ENCODE measurements around the gene SELENOH.
"Not testable (repeated sequence)": the region's sequence is repeated elsewhere in the genome, so short reads cannot be mapped to it uniquely, and the experiment has no call there.

SELENOH gene, protein sequence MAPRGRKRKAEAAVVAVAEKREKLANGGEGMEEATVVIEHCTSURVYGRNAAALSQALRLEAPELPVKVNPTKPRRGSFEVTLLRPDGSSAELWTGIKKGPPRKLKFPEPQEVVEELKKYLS

DNA sequence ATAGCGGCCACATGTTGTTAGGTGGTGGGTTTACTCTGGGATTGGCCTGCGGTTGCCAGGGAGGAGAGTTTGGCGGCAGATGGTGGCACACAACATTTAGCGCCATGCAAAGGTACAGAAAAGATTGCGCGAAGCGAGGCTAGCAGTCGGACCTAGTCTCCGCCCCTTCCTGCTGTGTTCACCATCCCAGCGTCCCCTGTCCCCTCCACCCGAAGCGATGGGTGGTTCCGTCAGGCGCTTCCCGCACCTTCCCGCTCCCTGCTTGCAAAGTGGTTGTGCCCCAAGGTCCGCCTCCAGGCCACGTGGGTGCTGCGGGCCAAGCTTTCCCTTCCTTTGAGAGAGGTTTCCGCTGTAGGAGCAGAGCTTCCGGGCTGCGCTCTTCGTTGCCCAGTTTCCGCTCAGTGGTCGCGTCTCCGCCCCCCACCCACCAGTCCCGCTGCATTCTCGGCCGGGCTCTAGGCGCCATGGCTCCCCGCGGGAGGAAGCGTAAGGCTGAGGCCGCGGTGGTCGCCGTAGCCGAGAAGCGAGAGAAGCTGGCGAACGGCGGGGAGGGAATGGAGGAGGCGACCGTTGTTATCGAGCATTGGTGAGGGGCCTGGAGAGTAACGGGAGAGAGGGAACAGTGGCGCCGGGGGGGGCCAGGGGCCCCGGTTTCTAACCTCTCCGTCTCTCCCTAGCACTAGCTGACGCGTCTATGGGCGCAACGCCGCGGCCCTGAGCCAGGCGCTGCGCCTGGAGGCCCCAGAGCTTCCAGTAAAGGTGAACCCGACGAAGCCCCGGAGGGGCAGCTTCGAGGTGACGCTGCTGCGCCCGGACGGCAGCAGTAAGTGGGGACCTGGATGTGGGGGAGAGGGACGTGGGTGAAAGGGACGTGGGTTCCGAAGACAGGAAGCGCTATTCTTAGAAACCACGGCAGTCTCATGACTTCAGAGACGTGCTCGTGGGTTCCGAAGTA is at the start of gene SELENOH:
Gene SELENOH (plus strand): TSS at position 360 of the 955 bp plus-strand sequence. CDS start 105 bp downstream, at position 465.
- peak; percentile 97 for DNase-seq (ENCODE audit: low read depth)
- TF ChIP-seq, protein P1, sequence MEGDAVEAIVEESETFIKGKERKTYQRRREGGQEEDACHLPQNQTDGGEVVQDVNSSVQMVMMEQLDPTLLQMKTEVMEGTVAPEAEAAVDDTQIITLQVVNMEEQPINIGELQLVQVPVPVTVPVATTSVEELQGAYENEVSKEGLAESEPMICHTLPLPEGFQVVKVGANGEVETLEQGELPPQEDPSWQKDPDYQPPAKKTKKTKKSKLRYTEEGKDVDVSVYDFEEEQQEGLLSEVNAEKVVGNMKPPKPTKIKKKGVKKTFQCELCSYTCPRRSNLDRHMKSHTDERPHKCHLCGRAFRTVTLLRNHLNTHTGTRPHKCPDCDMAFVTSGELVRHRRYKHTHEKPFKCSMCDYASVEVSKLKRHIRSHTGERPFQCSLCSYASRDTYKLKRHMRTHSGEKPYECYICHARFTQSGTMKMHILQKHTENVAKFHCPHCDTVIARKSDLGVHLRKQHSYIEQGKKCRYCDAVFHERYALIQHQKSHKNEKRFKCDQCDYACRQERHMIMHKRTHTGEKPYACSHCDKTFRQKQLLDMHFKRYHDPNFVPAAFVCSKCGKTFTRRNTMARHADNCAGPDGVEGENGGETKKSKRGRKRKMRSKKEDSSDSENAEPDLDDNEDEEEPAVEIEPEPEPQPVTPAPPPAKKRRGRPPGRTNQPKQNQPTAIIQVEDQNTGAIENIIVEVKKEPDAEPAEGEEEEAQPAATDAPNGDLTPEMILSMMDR (conservative IDR thresholded peaks at IDR 0.05; ENCODE audit: control insufficient read depth, insufficient read depth, low read depth, low read length), result no peak
- H3K4me3 ChIP-seq (ENCODE audit: control insufficient read depth, low read depth, low read length), result peak within 1 kb of the TSS; percentile 93

DNA sequence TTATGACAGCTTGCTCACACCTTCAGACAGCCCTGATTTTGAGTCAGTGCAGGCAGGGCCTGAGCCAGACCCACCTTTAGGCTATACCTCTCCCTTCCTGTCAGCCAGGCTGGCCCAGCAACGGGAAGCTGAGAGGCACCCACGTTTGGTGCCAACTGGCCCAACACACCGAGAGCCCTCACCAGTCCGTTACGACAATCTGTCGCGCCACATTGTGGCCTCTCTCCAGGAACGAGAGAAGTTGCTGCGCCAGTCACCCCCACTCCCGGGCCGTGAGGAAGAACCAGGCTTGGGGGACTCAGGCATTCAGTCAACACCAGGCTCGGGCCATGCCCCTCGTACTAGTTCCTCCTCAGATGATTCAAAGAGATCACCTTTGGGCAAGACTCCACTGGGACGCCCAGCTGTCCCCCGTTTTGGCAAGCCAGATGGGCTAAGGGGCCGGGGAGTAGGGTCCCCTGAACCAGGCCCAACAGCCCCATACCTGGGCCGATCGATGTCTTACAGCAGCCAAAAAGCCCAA is 42.4 kb upstream of the SELENOH start:
- H3K4me3 ChIP-seq (ENCODE audit: control insufficient read depth, low read depth, low read length), result no peak overlapping the region
- no peak for DNase-seq (ENCODE audit: low read depth)
- TF ChIP-seq, protein P1 (conservative IDR thresholded peaks at IDR 0.05; ENCODE audit: control insufficient read depth, insufficient read depth, low read depth, low read length), result no peak

DNA sequence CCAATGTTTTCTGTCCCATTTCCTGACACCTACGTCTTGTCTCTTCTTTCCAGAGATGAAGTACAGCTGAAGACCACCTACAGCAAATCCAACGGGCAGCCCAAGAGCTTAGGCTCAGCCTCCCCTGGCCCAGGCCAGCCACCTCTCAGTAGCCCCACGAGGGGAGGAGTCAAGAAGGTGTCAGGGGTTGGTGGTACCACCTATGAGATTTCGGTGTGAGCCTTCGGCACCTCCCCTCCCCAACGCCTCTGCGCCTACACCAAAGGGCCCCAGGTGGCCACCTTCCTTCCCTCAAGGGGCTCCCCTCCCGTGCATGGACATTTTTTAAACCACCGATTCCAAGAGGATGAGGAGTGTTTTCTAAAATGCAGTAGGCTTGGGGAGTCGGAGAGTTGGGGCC is 41.5 kb upstream of the SELENOH start:
- DNase-seq (ENCODE audit: low read depth), result no peak
- TF ChIP-seq, protein P1 (conservative IDR thresholded peaks at IDR 0.05; ENCODE audit: control insufficient read depth, insufficient read depth, low read depth, low read length), result no peak
- no peak overlapping the region for H3K4me3 ChIP-seq (ENCODE audit: control insufficient read depth, low read depth, low read length)

DNA sequence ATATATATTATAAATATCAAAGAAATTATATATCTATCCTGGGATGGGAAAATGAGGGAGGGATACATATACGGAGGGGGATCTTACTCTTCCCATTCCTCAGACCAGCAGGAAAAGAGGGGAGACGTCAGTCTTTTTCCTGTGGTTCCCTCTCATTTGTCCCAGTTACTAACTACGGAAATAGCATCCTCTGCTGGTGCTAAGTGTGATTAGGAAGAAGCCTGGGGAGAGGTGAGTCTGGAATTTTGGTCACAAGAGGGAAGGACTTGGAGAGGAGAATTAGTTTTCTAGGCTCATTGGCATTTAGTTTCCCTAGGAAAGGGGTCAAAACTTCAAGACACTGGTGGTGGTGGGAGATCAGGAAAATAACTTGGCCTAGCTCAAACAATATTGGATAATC is 40.9 kb upstream of the SELENOH start:
- TF ChIP-seq, protein P1 (conservative IDR thresholded peaks at IDR 0.05; ENCODE audit: control insufficient read depth, insufficient read depth, low read depth, low read length), result no peak
- H3K4me3 ChIP-seq (ENCODE audit: control insufficient read depth, low read depth, low read length), result no peak overlapping the region
- DNase-seq (ENCODE audit: low read depth), result no peak

DNA sequence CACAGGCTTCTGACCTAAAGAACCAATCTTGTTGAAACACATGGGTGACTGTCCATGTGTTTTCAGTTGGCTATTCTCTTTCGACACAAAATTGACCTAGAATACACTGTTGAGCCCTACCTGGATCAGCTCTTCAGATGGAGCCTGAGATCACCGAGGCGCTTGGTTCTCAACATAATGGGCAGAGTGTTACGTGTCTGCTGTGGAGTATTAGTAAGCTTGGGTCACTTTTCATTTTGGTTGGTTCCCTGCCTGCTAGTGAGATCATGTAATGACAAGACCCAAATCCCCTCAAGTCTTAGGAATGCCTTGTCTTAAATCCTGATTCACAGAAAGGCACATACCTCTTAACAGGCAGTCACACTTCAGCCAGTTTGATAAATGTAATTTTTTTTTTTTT is 38.0 kb upstream of the SELENOH start:
- TF ChIP-seq, protein P1 (conservative IDR thresholded peaks at IDR 0.05; ENCODE audit: control insufficient read depth, insufficient read depth, low read depth, low read length), result no peak
- H3K4me3 ChIP-seq (ENCODE audit: control insufficient read depth, low read depth, low read length), result no peak overlapping the region
- DNase-seq (ENCODE audit: low read depth), result peak; percentile 50

DNA sequence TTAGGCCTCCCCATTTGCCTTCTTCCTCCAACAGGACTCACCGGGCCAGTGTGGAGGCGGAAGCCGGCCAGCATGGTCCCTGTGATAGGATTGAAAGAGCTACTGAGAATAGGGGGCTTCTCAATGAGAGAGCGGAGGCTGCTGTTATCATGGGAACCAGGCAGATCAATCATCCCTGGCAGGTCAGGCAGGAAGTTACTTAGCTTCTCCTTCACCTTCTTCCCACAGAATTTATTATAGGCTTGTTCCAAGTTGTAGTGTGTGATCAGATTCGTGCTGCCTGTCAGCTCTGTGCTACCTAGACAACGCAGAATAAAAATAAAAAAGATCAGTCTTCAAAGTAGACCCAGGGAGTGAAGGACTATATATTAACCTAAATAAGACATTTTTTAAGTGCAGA is 36.4 kb upstream of the SELENOH start:
- TF ChIP-seq, protein P1 (conservative IDR thresholded peaks at IDR 0.05; ENCODE audit: control insufficient read depth, insufficient read depth, low read depth, low read length), result no peak
- no peak overlapping the region for H3K4me3 ChIP-seq (ENCODE audit: control insufficient read depth, low read depth, low read length)
- no peak for DNase-seq (ENCODE audit: low read depth)

DNA sequence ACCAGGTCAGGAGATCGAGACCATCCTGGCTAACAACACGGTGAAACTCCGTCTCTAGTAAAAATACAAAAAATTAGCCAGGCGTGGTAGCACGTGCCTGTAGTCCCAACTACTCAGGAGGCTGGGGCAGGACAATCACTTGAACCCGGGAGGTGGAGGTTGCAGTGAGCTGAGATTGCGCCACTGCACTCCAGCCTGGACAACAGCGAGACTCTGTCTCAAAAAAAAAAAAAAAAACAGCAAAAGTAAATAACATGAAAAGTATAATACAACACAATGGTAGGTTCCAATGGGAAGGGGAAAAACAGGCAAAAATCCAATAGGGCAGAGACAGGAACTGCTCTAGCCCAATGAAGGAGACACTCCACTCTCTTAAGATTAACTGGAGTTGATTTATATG is 35.9 kb upstream of the SELENOH start:
- H3K4me3 ChIP-seq (ENCODE audit: control insufficient read depth, low read depth, low read length); DNase-seq (ENCODE audit: low read depth): not testable (repeated sequence)
